GM23338 (cell line): Measurements from ENCODE around the gene THRB. TPM values are rescaled to one million over a fixed set of nuclear protein-coding genes. Genes with fewer than 3 reads are reported as not detected.

Experiments used
- ATAC-seq: fragments of 200-7000 bp; cut with Tn5 transposase; 3 replicates; pipeline ENCODE4 v1.9.1; 2020
- DNase-seq: peaks from one replicate; pipeline ENCODE4 v3.0.0-alpha.2; 2015; ENCODE audit warnings: low spot score
- H2AFZ ChIP-seq: fragments of 200-600 bp; sonication (generic); 2 replicates; pipeline ENCODE4 v1.8.0; 2016; ENCODE audit warnings: antibody characterized with exemption, mild to moderate bottlenecking, moderate library complexity
- H3F3A ChIP-seq: fragments of 200-600 bp; sonication (generic); replicated peaks from 2 replicates; pipeline ENCODE4 v1.8.0; 2017; ENCODE audit warnings: antibody characterized with exemption, mixed run types, low read depth
- H3K27ac ChIP-seq: fragments of 200-600 bp; sonication (generic); 2 replicates; pipeline ENCODE4 v1.6.1; 2016; ENCODE audit warnings: low read depth
- H3K27me3 ChIP-seq: fragments of 200-600 bp; sonication (generic); 2 replicates; pipeline ENCODE4 v1.8.0; 2016; ENCODE audit warnings: mild to moderate bottlenecking, mixed run types, moderate library complexity; ENCODE audit not compliant: insufficient read depth
- H3K36me3 ChIP-seq: fragments of 200-600 bp; sonication (generic); 2 replicates; pipeline ENCODE4 v1.8.0; 2016; ENCODE audit warnings: mild to moderate bottlenecking; ENCODE audit not compliant: insufficient read depth
- H3K4me1 ChIP-seq: fragments of 200-600 bp; sonication (generic); 2 replicates; pipeline ENCODE4 v1.8.0; 2016; ENCODE audit warnings: mild to moderate bottlenecking, moderate library complexity; ENCODE audit not compliant: insufficient read depth
- H3K4me2 ChIP-seq: fragments of 200-600 bp; sonication (generic); 2 replicates; pipeline ENCODE4 v1.7.1; 2017; ENCODE audit warnings: mixed run types
- H3K4me3 ChIP-seq: fragments of 200-600 bp; sonication (generic); 2 replicates; pipeline ENCODE4 v1.6.1; 2016; ENCODE audit warnings: mixed run types
- H3K79me2 ChIP-seq: fragments of 200-600 bp; sonication (generic); replicated peaks from 2 replicates; pipeline ENCODE4 v1.8.0; 2017; ENCODE audit warnings: mild to moderate bottlenecking; ENCODE audit not compliant: insufficient read depth
- H3K9me2 ChIP-seq: fragments of 200-600 bp; sonication (generic); 2 replicates; pipeline ENCODE4 v1.8.0; 2017; ENCODE audit not compliant: insufficient read depth
- H4K20me1 ChIP-seq: fragments of 200-600 bp; sonication (generic); replicated peaks from 2 replicates; pipeline ENCODE4 v1.8.0; 2017; ENCODE audit warnings: mild to moderate bottlenecking; ENCODE audit not compliant: insufficient read depth
- H3K27ac Mint-ChIP-seq: 2 replicates; pipeline ENCODE4 v1.8.0; 2020; ENCODE audit warnings: inconsistent platforms, mild to moderate bottlenecking, moderate library complexity, mixed read lengths
- H3K27me3 Mint-ChIP-seq: 3 replicates; pipeline ENCODE4 v1.8.0; 2022; ENCODE audit warnings: low read depth, mild to moderate bottlenecking, moderate library complexity, mixed read lengths, inconsistent platforms; ENCODE audit not compliant: insufficient read depth, poor library complexity
- H3K36me3 Mint-ChIP-seq: 3 replicates; pipeline ENCODE4 v1.8.0; 2021; ENCODE audit warnings: low read depth, mild to moderate bottlenecking, inconsistent platforms, moderate library complexity, mixed read lengths
- H3K4me1 Mint-ChIP-seq: 3 replicates; pipeline ENCODE4 v1.8.0; 2020; ENCODE audit warnings: mild to moderate bottlenecking, inconsistent platforms, mixed read lengths
- H3K4me3 Mint-ChIP-seq: 3 replicates; pipeline ENCODE4 v1.8.0; 2021; ENCODE audit warnings: moderate library complexity, mild to moderate bottlenecking, inconsistent platforms, mixed read lengths
- H3K9me3 Mint-ChIP-seq: 3 replicates; pipeline ENCODE4 v1.8.0; 2020; ENCODE audit warnings: moderate library complexity, mild to moderate bottlenecking, inconsistent platforms, mixed read lengths
- CREB1 ChIP-seq: fragments of 250-450 bp; sonication (Bioruptor Pico); IDR thresholded peaks from 2 replicates; pipeline ENCODE4 v1.5.0; 2020; ENCODE audit warnings: low read depth, mild to moderate bottlenecking, moderate library complexity
- CTCF ChIP-seq, 2 experiments: fragments of 200-600 bp in 1 of 2; sonication (generic) in 1 of 2; conservative IDR thresholded peaks; 2 replicates each; pipeline versions ENCODE4 v1.5.1 to v1.6.1; 2016 to 2017; ENCODE audit warnings: antibody characterized with exemption in 2 of 2, low read depth in 2 of 2, mild to moderate bottlenecking in 2 of 2, moderate library complexity in 1 of 2
- EZH2phosphoT487 ChIP-seq: fragments of 200-600 bp; sonication (generic); IDR thresholded peaks from one replicate; pipeline ENCODE4 v1.8.1; 2018; ENCODE audit warnings: antibody characterized with exemption; ENCODE audit not compliant: unreplicated experiment
- JUNB ChIP-seq: IDR thresholded peaks from one replicate; pipeline ENCODE4 v1.6.1; 2016; ENCODE audit warnings: antibody characterized with exemption; ENCODE audit not compliant: unreplicated experiment
- NANOG ChIP-seq: IDR thresholded peaks from 2 replicates; pipeline ENCODE4 v1.6.1; 2016; ENCODE audit warnings: antibody characterized with exemption, borderline replicate concordance
- POLR2AphosphoS5 ChIP-seq: IDR thresholded peaks from 2 replicates; pipeline ENCODE4 v1.6.1; 2016; ENCODE audit warnings: antibody characterized with exemption, low read depth
- REST ChIP-seq: IDR thresholded peaks from one replicate; pipeline ENCODE4 v1.6.1; 2018; ENCODE audit warnings: antibody characterized with exemption; ENCODE audit not compliant: unreplicated experiment
- ZNF114 ChIP-seq: fragments of 250-450 bp; sonication (Bioruptor Pico); IDR thresholded peaks from 2 replicates; pipeline ENCODE4 v1.5.0; 2020; ENCODE audit warnings: mild to moderate bottlenecking, moderate library complexity
- ZNF331 ChIP-seq: fragments of 250-450 bp; sonication (Bioruptor Pico); IDR thresholded peaks from 2 replicates; pipeline ENCODE4 v1.5.0; 2020; ENCODE audit warnings: low read depth, mild to moderate bottlenecking, moderate library complexity
- ZNF462 ChIP-seq: fragments of 250-450 bp; sonication (Bioruptor Pico); IDR thresholded peaks from 2 replicates; pipeline ENCODE4 v1.5.0; 2020; ENCODE audit warnings: mild to moderate bottlenecking, moderate library complexity
- polyA plus RNA-seq: library from polyadenylated mRNA; unstranded; fragments of >200 nt; fragmentation: Nextera tagmentation; extraction: Ambion mirVana; gene quantifications from 2 replicates; pipeline ENCODE4 v1.2.1, GENCODE V29; 2016
- total RNA-seq: library from RNA; depleted of rRNA; stranded (reverse); fragments of >200 nt; shearing (Covaris generic); gene quantifications from 2 replicates; pipeline ENCODE4 v1.2.3, GENCODE V29; 2014

The THRB gene
- total and polyA plus RNA-seq, 2 experiments from 2014 or later, result 1.7 to 3.2 TPM

- no peak for TF ChIP-seq REST
- TF ChIP-seq NANOG, result no peak
- TF ChIP-seq JUNB, result no peak
- TF ChIP-seq CTCF (conservative IDR thresholded peaks at IDR 0.05; ENCODE audit: low read depth in 2 of 2), result no peak
- TF ChIP-seq CREB1 (CRISPR knock-in tag), result no peak
- no peak for TF ChIP-seq EZH2phosphoT487
- no peak for TF ChIP-seq POLR2AphosphoS5
Observed at GRCh38 chr3:24541935-24542334, 47.3 kb upstream of the THRB start (continued).

- no peaks in the 10 kb centered on the region for H3K27me3 Mint-ChIP-seq
- H3K4me1 Mint-ChIP-seq, result no peaks in the 10 kb centered on the region
- Histone ChIP-seq H3K79me2 (no peaks in the 10 kb centered on the region), H3K4me2 (no peak overlapping the region), H4K20me1 (no peaks in the 10 kb centered on the region), H2AFZ (no peak overlapping the region), H3K9me2 (no peaks in the 10 kb centered on the region), H3K4me3 (no peak overlapping the region), H3K27me3 (no peaks in the 10 kb centered on the region), H3K27ac (no peak overlapping the region), H3K36me3 (no peaks in the 10 kb centered on the region), H3K4me1 (no peaks in the 10 kb centered on the region), H3F3A (no peaks in the 10 kb centered on the region)
- H3K27ac Mint-ChIP-seq, result no peak overlapping the region
- DNase-seq (no peak), ATAC-seq (no peak)
- H3K36me3 Mint-ChIP-seq, result no peaks in the 10 kb centered on the region
- no peak overlapping the region for H3K4me3 Mint-ChIP-seq
- no peaks in the 10 kb centered on the region for H3K9me3 Mint-ChIP-seq
- TF ChIP-seq ZNF331 (CRISPR knock-in tag) (no peak), ZNF462 (CRISPR knock-in tag) (no peak), REST (no peak), ZNF114 (no peak)
Observed at GRCh38 chr3:24540821-24541220, 46.2 kb upstream of the THRB start.
